ENCODE measurements around the gene SEMA4C.
"Not testable (repeated sequence)": the region's sequence is repeated elsewhere in the genome, so short reads cannot be mapped to it uniquely, and the experiment has no call there.

Gene SEMA4C

GRCh38 chr2:96867756-96868554 lies 1.9 kb downstream of the SEMA4C start:
- no peak for DNase-seq (ENCODE audit: low read depth in 4 of 4, low spot score in 1 of 4)

GRCh38 chr2:96866986-96867755 lies 2.7 kb downstream of the SEMA4C start:
- DNase-seq (ENCODE audit: low read depth in 4 of 4, low spot score in 1 of 4): no peak

- DNase-seq (ENCODE audit: low read depth in 4 of 4, low spot score in 1 of 4): no peak
These were observed 3.3 kb downstream of the SEMA4C start for GRCh38 chr2:96866586-96866985.

GRCh38 chr2:96866149-96866548 lies 3.7 kb downstream of the SEMA4C start:
- no peak for DNase-seq (ENCODE audit: low read depth in 4 of 4, low spot score in 1 of 4)

- no peak for DNase-seq (ENCODE audit: low read depth in 4 of 4, low spot score in 1 of 4)
These were observed 4.2 kb downstream of the SEMA4C start for GRCh38 chr2:96865654-96866053.

- DNase-seq (ENCODE audit: low read depth in 4 of 4, low spot score in 1 of 4): no peak
These were observed 5.4 kb downstream of the SEMA4C start for GRCh38 chr2:96864343-96865091.

GRCh38 chr2:96863575-96864342 lies 6.1 kb downstream of the SEMA4C start:
- no peak for DNase-seq (ENCODE audit: low read depth in 4 of 4, low spot score in 1 of 4)

GRCh38 chr2:96863056-96863455 lies 6.8 kb downstream of the SEMA4C start:
- DNase-seq (ENCODE audit: low read depth in 4 of 4, low spot score in 1 of 4): not testable (repeated sequence)

GRCh38 chr2:96861074-96861473 lies 8.8 kb downstream of the SEMA4C start:
- DNase-seq (ENCODE audit: low read depth in 4 of 4, low spot score in 1 of 4): no peak

GRCh38 chr2:96860065-96861029 lies 9.5 kb downstream of the SEMA4C start:
- DNase-seq (ENCODE audit: low read depth in 4 of 4, low spot score in 1 of 4): no peak

- no peak for DNase-seq (ENCODE audit: low read depth in 4 of 4, low spot score in 1 of 4)
These were observed 10.2 kb downstream of the SEMA4C start for GRCh38 chr2:96859681-96860064.

- DNase-seq (ENCODE audit: low read depth in 4 of 4, low spot score in 1 of 4): no peak
These were observed 10.7 kb downstream of the SEMA4C start for GRCh38 chr2:96859099-96859649.

- peak; percentile 88 to 96 (median 92) for DNase-seq (ENCODE audit: low read depth in 4 of 4, low spot score in 1 of 4)
These were observed 12.1 kb downstream of the SEMA4C start, which contains the start of gene ANKRD39 for GRCh38 chr2:96857667-96858372. Gene ANKRD39, minus strand, starts transcription at chr2:96858016. Its CDS starts 29 bp downstream, at chr2:96857987.

- DNase-seq (ENCODE audit: low read depth in 4 of 4, low spot score in 1 of 4): no peak
These were observed 12.9 kb downstream of the SEMA4C start for GRCh38 chr2:96856776-96857666.

GRCh38 chr2:96853321-96853720 lies 16.6 kb downstream of the SEMA4C start:
- DNase-seq (ENCODE audit: low read depth in 4 of 4, low spot score in 1 of 4): no peak

GRCh38 chr2:96852667-96853066 lies 17.2 kb downstream of the SEMA4C start:
- DNase-seq (ENCODE audit: low read depth in 4 of 4, low spot score in 1 of 4): no peak

- DNase-seq (ENCODE audit: low read depth in 4 of 4, low spot score in 1 of 4): no peak
These were observed 21.6 kb downstream of the SEMA4C start for GRCh38 chr2:96848264-96848663.

GRCh38 chr2:96847586-96847985 lies 22.3 kb downstream of the SEMA4C start:
- DNase-seq (ENCODE audit: low read depth in 4 of 4, low spot score in 1 of 4): no peak

Measured in stimulated activated CD4-positive, alpha-beta T cell treated with anti-CD3 and anti-CD28 coated beads, Interleukin-1b, Interleukin-23, amount 100 ng/mL, for 24 hours (primary cell).